Calu3 (cell line): ENCODE data around the gene RASGRP4. TPM values are rescaled to one million over a fixed set of nuclear protein-coding genes. Genes with fewer than 3 reads are reported as not detected.

ENCODE experiments used
- BruUV-seq: library from RNA; stranded (reverse); fragments of 400-500 nt; replicated peaks from 2 replicates; lab custom pipeline; 2021; lab: Mats Ljungman, UMichigan
- CTCF ChIA-PET: fragments of 300-600 bp; sonication (Branson Sonifier 250); formaldehyde crosslinking; loops from one replicate; lab custom pipeline; 2022; ENCODE audit warnings: antibody characterized with exemption; lab: Charles Lee
- DNase-seq: peaks from one replicate; pipeline ENCODE4 v3.0.0; 2022
- H3K27ac Mint-ChIP-seq: one replicate; pipeline ENCODE4 v1.8.0; 2022; ENCODE audit warnings: mixed read lengths; ENCODE audit not compliant: unreplicated experiment
- H3K27me3 Mint-ChIP-seq: one replicate; pipeline ENCODE4 v1.8.0; 2022; ENCODE audit warnings: mixed read lengths; ENCODE audit not compliant: unreplicated experiment
- H3K36me3 Mint-ChIP-seq: one replicate; pipeline ENCODE4 v1.8.0; 2022; ENCODE audit warnings: mild to moderate bottlenecking, moderate library complexity, mixed read lengths; ENCODE audit not compliant: insufficient read depth, unreplicated experiment
- H3K4me1 Mint-ChIP-seq: one replicate; pipeline ENCODE4 v1.8.0; 2022; ENCODE audit warnings: mild to moderate bottlenecking, low read depth, mixed read lengths; ENCODE audit not compliant: unreplicated experiment
- H3K4me3 Mint-ChIP-seq: one replicate; pipeline ENCODE4 v1.8.0; 2022; ENCODE audit warnings: mild to moderate bottlenecking, low read depth, moderate library complexity, mixed read lengths; ENCODE audit not compliant: unreplicated experiment
- H3K9me3 Mint-ChIP-seq: one replicate; pipeline ENCODE4 v1.8.0; 2022; ENCODE audit warnings: low read depth, mixed read lengths; ENCODE audit not compliant: unreplicated experiment
- intact Hi-C: fragments of 100-400 bp; cut with micrococcal nuclease; formaldehyde crosslinking; loops from one replicate; pipeline ENCODE4 v1.10.0; 2022; ENCODE audit not compliant: unreplicated experiment
- total RNA-seq: library from RNA; stranded (reverse); gene quantifications from 2 replicates; pipeline ENCODE4 v1.2.3, GENCODE V29; 2022
- TF ChIP-seq, protein P1 (sequence below): fragments of 200-600 bp; IDR thresholded peaks from one replicate; pipeline ENCODE4 v1.8.0; 2022; ENCODE audit warnings: antibody characterized with exemption; ENCODE audit not compliant: unreplicated experiment

RASGRP4 gene
- total RNA-seq, 1 experiment from 2014 or later = not detected

DNA sequence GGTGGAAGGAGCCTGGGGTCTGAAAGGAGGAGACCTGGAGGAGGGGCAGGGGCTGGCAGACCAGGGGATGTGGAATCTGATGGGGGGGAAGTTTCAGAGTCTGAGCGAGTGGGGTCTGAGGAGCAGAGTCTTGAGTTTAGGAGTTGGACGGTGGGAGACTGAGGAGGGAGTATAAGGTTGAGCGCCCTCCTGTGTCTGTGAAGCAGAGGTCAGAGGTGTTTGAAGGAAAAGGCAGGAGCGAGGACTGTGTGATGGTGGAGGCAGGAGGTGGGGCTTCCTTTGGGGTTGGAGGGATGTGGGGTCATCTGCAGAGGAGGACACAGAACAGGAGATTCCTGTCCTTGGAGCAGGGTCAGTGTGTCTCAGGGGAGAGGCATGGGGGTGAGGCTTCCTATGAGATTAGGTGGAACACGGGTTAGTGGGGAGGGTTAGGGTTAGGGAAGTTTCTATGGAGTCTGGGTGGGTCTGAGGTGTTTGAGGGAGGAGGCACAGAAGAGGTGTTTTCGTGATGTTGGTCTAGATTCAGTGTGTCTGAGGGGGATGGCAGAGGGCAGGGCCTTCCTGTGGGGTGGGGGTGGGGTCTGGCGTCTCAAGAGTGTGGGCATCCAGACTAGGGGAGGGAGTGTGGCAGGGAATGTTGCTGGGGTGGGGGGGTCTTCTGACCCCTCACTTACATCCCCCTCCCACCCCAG is 15.8 kb upstream of the RASGRP4 start:
- H3K27ac Mint-ChIP-seq = no peak overlapping the region
- TF ChIP-seq, protein P1, sequence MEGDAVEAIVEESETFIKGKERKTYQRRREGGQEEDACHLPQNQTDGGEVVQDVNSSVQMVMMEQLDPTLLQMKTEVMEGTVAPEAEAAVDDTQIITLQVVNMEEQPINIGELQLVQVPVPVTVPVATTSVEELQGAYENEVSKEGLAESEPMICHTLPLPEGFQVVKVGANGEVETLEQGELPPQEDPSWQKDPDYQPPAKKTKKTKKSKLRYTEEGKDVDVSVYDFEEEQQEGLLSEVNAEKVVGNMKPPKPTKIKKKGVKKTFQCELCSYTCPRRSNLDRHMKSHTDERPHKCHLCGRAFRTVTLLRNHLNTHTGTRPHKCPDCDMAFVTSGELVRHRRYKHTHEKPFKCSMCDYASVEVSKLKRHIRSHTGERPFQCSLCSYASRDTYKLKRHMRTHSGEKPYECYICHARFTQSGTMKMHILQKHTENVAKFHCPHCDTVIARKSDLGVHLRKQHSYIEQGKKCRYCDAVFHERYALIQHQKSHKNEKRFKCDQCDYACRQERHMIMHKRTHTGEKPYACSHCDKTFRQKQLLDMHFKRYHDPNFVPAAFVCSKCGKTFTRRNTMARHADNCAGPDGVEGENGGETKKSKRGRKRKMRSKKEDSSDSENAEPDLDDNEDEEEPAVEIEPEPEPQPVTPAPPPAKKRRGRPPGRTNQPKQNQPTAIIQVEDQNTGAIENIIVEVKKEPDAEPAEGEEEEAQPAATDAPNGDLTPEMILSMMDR = no peak
- no peaks in the 10 kb centered on the region for H3K36me3 Mint-ChIP-seq
- DNase-seq = no peak
- intact Hi-C loops = no loop called here
- BruUV-seq = no TSS peak
- H3K27me3 Mint-ChIP-seq = peaks cover 84% of the 10 kb centered on the region
- CTCF ChIA-PET = no interaction called here
- no peak overlapping the region for H3K4me3 Mint-ChIP-seq
- no peaks in the 10 kb centered on the region for H3K4me1 Mint-ChIP-seq
- H3K9me3 Mint-ChIP-seq = no peaks in the 10 kb centered on the region

DNA sequence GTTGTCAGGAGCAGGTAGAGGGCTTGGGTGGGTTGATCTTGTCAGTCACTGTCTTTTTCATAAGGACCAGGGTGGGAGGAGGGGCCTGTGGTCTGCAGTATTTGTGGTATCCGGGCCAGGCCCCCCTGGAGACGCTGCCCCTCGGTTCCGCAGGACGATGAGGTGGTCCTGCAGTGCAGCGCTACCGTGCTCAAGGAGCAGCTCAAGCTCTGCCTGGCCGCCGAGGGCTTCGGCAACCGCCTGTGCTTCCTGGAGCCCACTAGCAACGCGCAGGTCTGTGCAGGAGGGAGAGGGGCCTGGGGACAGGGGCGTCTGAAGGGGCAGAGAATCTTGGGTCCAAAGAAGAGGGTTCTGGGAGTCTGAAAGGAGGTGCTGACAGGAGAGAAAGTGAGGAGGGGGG is 14.6 kb upstream of the RASGRP4 start:
- Mint-ChIP-seq H3K27me3 (peaks cover 71% of the 10 kb centered on the region), H3K36me3 (no peaks in the 10 kb centered on the region), H3K27ac (no peak overlapping the region), H3K9me3 (no peaks in the 10 kb centered on the region), H3K4me3 (no peak overlapping the region), H3K4me1 (no peaks in the 10 kb centered on the region)
- DNase-seq = no peak
- TF ChIP-seq, protein P1 = no peak
- BruUV-seq = no TSS peak
- intact Hi-C loops = no loop called here
- CTCF ChIA-PET = no interaction called here

DNA sequence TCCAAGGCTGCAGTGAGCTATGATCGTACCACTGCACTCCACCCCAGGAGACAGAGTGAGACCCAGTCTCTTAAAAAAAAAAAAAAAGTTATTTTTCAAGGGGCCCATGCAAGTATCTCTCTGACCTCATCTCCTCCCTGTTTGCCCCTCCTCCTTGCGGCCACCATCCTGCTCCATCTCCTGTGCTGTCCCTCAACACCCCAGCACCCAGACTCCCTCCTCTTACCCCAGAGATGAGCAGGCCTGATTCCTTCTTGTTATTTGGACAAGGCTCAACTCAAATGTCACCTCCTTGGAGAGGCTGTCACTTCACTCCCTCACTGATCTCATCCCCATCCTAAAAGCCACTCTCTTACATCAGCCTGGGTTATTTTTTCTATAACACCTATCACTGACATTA is 11.9 kb upstream of the RASGRP4 start:
- Mint-ChIP-seq H3K27ac (no peak overlapping the region), H3K4me3 (no peak overlapping the region)
- CTCF ChIA-PET = no interaction called here

DNA sequence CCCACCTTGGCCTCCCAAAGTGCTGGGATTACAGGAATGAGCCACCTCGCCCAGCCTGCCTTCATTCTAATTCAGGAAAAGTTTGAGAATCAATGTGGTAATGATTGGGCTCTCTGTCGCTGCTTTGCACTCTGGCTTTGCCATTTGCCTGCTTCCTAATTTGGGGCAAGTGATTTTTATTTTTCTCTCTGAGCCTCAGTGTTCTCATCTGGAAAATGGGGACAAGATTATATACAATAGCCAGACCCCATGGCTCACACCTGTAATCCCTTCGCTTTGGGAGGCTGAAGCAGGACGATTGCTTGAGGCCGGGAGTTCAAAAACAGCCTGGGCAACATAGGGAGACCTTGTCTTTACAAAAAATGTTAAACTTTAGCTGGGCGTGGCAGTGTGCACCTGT is 11.3 kb upstream of the RASGRP4 start:
- no peak for DNase-seq
- intact Hi-C loops = no loop called here
- Mint-ChIP-seq H3K36me3 (no peaks in the 10 kb centered on the region), H3K4me3 (no peak overlapping the region), H3K27ac (no peak overlapping the region), H3K9me3 (no peaks in the 10 kb centered on the region), H3K27me3 (peaks cover 57% of the 10 kb centered on the region), H3K4me1 (no peaks in the 10 kb centered on the region)
- CTCF ChIA-PET = interaction anchor here (0.7 kb wide), 1 partner anchor 616 kb away, joined by 3 read pairs; no protein-coding TSS in a partner anchor
- no TSS peak for BruUV-seq
- TF ChIP-seq, protein P1 = no peak

More for the DNA sequence above, 11.9 kb upstream of the RASGRP4 start:
- TF ChIP-seq, protein P1 = no peak
- H3K36me3 Mint-ChIP-seq = no peaks in the 10 kb centered on the region
- no peak for DNase-seq
- H3K9me3 Mint-ChIP-seq = no peaks in the 10 kb centered on the region
- no peaks in the 10 kb centered on the region for H3K4me1 Mint-ChIP-seq
- BruUV-seq = no TSS peak
- intact Hi-C loops = no loop called here
- peaks cover 63% of the 10 kb centered on the region for H3K27me3 Mint-ChIP-seq
